Right ventricle myocardium inferior (tissue), 1 donor: ENCODE data around the gene NIPSNAP3A. TPM values are rescaled to one million over a fixed set of nuclear protein-coding genes. Genes with fewer than 3 reads are reported as not detected.
"Not testable (repeated sequence)": the region's sequence is repeated elsewhere in the genome, so short reads cannot be mapped to it uniquely, and the experiment has no call there.

Experiments used
- ATAC-seq: fragments of 200-7000 bp; cut with Tn5 transposase; one replicate; pipeline ENCODE4 v1.9.1; 2020; ENCODE audit warnings: mild to moderate bottlenecking, moderate library complexity
- DNase-seq: peaks from one replicate; pipeline ENCODE4 v3.0.0; 2021; ENCODE audit errors: missing footprints
- intact Hi-C: fragments of 100-400 bp; cut with DNase I; formaldehyde crosslinking; loops from one replicate; pipeline ENCODE4 v1.11.0; 2022
- long read RNA-seq: library from polyadenylated mRNA; unstranded; transcript quantifications from one replicate; pipeline ENCODE4 v2.0.0, GENCODE V29; 2021
- total RNA-seq: library from RNA; stranded (reverse); fragmentation: NEBNext Ultra II Directional; extraction: Animal tissue kit (Norgen Biotek cat#: 25700); gene quantifications from one replicate; pipeline ENCODE4 v1.2.1, GENCODE V29; 2021
- donor health status: DM: no; HTN: yes; CAD: no; lungs with severe emphysema.

Gene NIPSNAP3A
- 21.6 TPM for total RNA-seq
- long read RNA-seq, transcript NIPSNAP3A-201 (6 exons, 1,633 nt): major isoform, 10 of 14 reads
- long read RNA-seq, partial matches to known transcripts: 4 of 14 reads
- long read RNA-seq, other reads (novel, unspliced or antisense): 0 of 14 reads

GRCh38 chr9:104747565-104748358 lies at the start of gene NIPSNAP3A:
Gene NIPSNAP3A (plus strand): TSS chr9:104747683. CDS start chr9:104747793, 110 bp downstream.
- intact Hi-C loops: loop anchor here (5.0 to 10.0 kb wide), 2 partner anchors 363 to 655 kb away; partner anchors contain the start of gene SMC2
- ATAC-seq: peak; percentile 97
- peak; percentile 94 for DNase-seq

- intact Hi-C loops: no loop called here
- DNase-seq: no peak
- ATAC-seq: no peak
These were observed 47.2 kb upstream of the NIPSNAP3A start for GRCh38 chr9:104700306-104700705.

- intact Hi-C loops, DNase-seq, ATAC-seq: not testable (repeated sequence)
These were observed 38.7 kb upstream of the NIPSNAP3A start for GRCh38 chr9:104708737-104709136.

- intact Hi-C loops: no loop called here
- DNase-seq (no peak), ATAC-seq (no peak)
These were observed 35.9 kb upstream of the NIPSNAP3A start for GRCh38 chr9:104711604-104712003.

- ATAC-seq: no peak
- intact Hi-C loops: no loop called here
- DNase-seq: peak; percentile 39
These were observed 22.5 kb upstream of the NIPSNAP3A start for GRCh38 chr9:104725014-104725413.

GRCh38 chr9:104738452-104738851 lies 9.0 kb upstream of the NIPSNAP3A start:
- ATAC-seq: no peak
- intact Hi-C loops: no loop called here
- DNase-seq: no peak

- intact Hi-C loops: loop anchor here (10.0 kb wide), 1 partner anchor 356 kb away; no protein-coding TSS in a partner anchor
- no peak for ATAC-seq
- DNase-seq: no peak
These were observed 6.9 kb upstream of the NIPSNAP3A start for GRCh38 chr9:104740621-104741020.

- ATAC-seq: no peak
- DNase-seq: no peak
- intact Hi-C loops: loop anchor here (10.0 kb wide), 1 partner anchor 359 kb away; no protein-coding TSS in a partner anchor
These were observed 4.0 kb upstream of the NIPSNAP3A start for GRCh38 chr9:104743376-104743985.

GRCh38 chr9:104745852-104746251 lies 1.6 kb upstream of the NIPSNAP3A start:
- ATAC-seq (no peak), DNase-seq (no peak)
- intact Hi-C loops: loop anchor here (5.0 to 10.0 kb wide), 2 partner anchors 361 to 654 kb away; partner anchors contain the start of gene SMC2

GRCh38 chr9:104746285-104746684 lies 1.2 kb upstream of the NIPSNAP3A start:
- ATAC-seq (no peak), DNase-seq (no peak)
- intact Hi-C loops: loop anchor here (5.0 to 10.0 kb wide), 2 partner anchors 361 to 654 kb away; partner anchors contain the start of gene SMC2

GRCh38 chr9:104746798-104747197 lies 685 bp upstream of the NIPSNAP3A start:
- intact Hi-C loops: loop anchor here (5.0 to 10.0 kb wide), 2 partner anchors 362 to 654 kb away; partner anchors contain the start of gene SMC2
- no peak for ATAC-seq
- no peak for DNase-seq

- ATAC-seq (peak; percentile 15), DNase-seq (no peak)
- intact Hi-C loops: loop anchor here (5.0 to 10.0 kb wide), 2 partner anchors 362 to 655 kb away; partner anchors contain the start of gene SMC2
These were observed 278 bp upstream of the NIPSNAP3A start for GRCh38 chr9:104747245-104747564.

GRCh38 chr9:104748359-104749031 lies 1.0 kb downstream of the NIPSNAP3A start:
- DNase-seq: no peak
- intact Hi-C loops: loop anchor here (5.0 to 10.0 kb wide), 2 partner anchors 364 to 656 kb away; partner anchors contain the start of gene SMC2
- ATAC-seq: peak; percentile 6

- ATAC-seq (no peak), DNase-seq (no peak)
- intact Hi-C loops: no loop called here
These were observed 2.8 kb downstream of the NIPSNAP3A start for GRCh38 chr9:104750185-104750767.

- DNase-seq (no peak), ATAC-seq (peak; percentile 45)
- intact Hi-C loops: no loop called here
These were observed 11.5 kb downstream of the NIPSNAP3A start for GRCh38 chr9:104758974-104759373.

- no peak for ATAC-seq
- intact Hi-C loops: no loop called here
- DNase-seq: no peak
These were observed 17.7 kb downstream of the NIPSNAP3A start for GRCh38 chr9:104765138-104765537.

GRCh38 chr9:104766025-104766424 lies 18.5 kb downstream of the NIPSNAP3A start:
- ATAC-seq: no peak
- intact Hi-C loops: no loop called here
- DNase-seq: no peak

- intact Hi-C loops: no loop called here
- no peak for DNase-seq
- no peak for ATAC-seq
These were observed 20.0 kb downstream of the NIPSNAP3A start for GRCh38 chr9:104767507-104767906.

- ATAC-seq, intact Hi-C loops, DNase-seq: not testable (repeated sequence)
These were observed 21.5 kb downstream of the NIPSNAP3A start for GRCh38 chr9:104769029-104769428.
